AG04449 (cell line): ENCODE data around the gene PLA2G2D.

Experiments
- CTCF ChIA-PET: fragments of 350-600 bp; formaldehyde crosslinking; extraction: SDS; loops from one replicate; lab custom pipeline; 2021; ENCODE audit warnings: antibody characterized with exemption; lab: Yijun Ruan, JAX
- POLR2A ChIA-PET: fragments of 400-600, 350-600 bp; formaldehyde crosslinking; extraction: SDS; loops from one replicate; lab custom pipeline; 2020; ENCODE audit warnings: antibody characterized with exemption, inconsistent platforms; lab: Yijun Ruan, JAX
- DNase-seq: peaks from one replicate; pipeline ENCODE4 v3.0.0-alpha.2; 2010; ENCODE audit warnings: low read depth, low spot score
- H3K4me3 ChIP-seq: 2 replicates; pipeline ENCODE4 v1.5.1; 2011; ENCODE audit warnings: low read depth, mild to moderate bottlenecking, control low read depth, low read length
- TF ChIP-seq, protein P1 (sequence below): IDR thresholded peaks from one replicate; pipeline ENCODE4 v1.5.1; 2011; ENCODE audit warnings: mild to moderate bottlenecking, moderate library complexity, low read length, control low read depth, inconsistent platforms; ENCODE audit not compliant: insufficient read depth; ENCODE audit errors: missing control alignments

The PLA2G2D gene

DNA sequence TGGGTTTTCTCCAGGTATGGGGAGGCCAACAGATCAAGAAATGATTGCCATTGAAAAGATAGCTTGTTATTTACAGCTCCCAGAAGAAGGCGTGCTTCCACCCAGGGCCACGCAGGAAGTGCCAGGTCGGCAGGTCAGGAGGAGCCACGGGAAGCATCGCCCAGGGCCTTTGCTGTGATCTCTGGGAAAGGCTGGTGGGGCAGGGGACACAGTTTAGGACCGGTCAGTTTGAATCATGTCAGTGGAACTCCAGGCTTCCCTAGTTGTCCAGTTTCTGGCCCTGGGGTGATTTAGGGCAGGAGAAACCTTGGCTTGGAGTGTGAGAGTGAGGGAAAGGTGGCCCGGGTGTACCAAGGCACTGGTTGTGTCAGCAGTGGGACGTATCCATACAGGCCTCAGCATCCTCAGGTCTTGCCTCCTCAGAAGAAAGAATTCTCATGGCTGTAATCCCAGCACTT is 38.0 kb downstream of the PLA2G2D start:
- DNase-seq = no peak
- POLR2A ChIA-PET = no interaction called here
- CTCF ChIA-PET = interaction anchor here (1.2 kb wide), 1 partner anchor 19 kb away, joined by 3 read pairs; no protein-coding TSS in a partner anchor
- no peak overlapping the region for H3K4me3 ChIP-seq
- TF ChIP-seq, protein P1, sequence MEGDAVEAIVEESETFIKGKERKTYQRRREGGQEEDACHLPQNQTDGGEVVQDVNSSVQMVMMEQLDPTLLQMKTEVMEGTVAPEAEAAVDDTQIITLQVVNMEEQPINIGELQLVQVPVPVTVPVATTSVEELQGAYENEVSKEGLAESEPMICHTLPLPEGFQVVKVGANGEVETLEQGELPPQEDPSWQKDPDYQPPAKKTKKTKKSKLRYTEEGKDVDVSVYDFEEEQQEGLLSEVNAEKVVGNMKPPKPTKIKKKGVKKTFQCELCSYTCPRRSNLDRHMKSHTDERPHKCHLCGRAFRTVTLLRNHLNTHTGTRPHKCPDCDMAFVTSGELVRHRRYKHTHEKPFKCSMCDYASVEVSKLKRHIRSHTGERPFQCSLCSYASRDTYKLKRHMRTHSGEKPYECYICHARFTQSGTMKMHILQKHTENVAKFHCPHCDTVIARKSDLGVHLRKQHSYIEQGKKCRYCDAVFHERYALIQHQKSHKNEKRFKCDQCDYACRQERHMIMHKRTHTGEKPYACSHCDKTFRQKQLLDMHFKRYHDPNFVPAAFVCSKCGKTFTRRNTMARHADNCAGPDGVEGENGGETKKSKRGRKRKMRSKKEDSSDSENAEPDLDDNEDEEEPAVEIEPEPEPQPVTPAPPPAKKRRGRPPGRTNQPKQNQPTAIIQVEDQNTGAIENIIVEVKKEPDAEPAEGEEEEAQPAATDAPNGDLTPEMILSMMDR = no peak

DNA sequence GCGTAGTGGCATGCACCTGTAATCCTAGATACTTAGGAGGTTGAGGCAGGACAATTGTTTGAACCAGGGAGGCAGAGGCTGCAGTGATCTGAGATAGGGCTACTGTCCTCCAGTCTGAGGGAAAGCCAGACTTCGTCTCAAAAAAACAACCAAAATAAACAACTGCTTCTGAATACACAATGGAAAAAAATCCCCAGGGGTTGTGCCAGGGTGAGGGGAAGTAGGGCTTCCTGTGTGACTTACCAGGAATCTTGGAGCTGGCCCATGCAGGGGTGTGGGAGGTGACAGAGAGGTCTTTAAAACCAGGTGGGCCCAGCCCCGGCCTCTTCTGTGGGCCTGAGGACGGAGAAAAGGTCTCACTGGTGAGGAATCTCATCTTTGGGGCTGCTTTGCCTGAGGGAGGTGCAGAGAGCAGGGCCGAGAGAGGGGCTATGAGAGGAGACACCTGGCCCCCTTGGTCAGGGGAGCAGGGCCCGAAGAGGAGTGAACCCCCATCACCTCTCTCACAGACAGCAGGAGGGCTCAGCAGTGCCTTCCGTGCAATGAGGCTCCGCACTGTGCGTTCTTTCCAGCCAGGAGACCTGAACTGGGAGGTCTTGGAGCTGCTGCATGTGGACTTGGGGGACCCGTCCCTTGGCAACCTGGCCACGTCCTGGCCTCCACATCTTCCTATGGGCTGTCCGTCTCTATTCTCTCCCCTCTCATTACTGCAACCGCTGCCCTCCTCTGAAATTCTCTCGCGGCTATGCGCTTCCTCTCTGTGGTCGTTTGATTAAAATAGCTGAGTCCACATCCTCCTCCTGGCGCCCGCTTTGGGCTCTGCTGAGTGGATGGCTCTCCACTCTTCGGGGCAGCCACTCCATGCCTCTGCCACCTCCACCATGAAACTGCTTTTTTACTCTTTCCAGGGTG is 38.6 kb downstream of the PLA2G2D start:
- no peak overlapping the region for H3K4me3 ChIP-seq
- TF ChIP-seq, protein P1 = no peak
- POLR2A ChIA-PET = no interaction called here
- DNase-seq = no peak
- CTCF ChIA-PET = interaction anchor here (1.2 kb wide), 1 partner anchor 19 kb away, joined by 3 read pairs; no protein-coding TSS in a partner anchor

DNA sequence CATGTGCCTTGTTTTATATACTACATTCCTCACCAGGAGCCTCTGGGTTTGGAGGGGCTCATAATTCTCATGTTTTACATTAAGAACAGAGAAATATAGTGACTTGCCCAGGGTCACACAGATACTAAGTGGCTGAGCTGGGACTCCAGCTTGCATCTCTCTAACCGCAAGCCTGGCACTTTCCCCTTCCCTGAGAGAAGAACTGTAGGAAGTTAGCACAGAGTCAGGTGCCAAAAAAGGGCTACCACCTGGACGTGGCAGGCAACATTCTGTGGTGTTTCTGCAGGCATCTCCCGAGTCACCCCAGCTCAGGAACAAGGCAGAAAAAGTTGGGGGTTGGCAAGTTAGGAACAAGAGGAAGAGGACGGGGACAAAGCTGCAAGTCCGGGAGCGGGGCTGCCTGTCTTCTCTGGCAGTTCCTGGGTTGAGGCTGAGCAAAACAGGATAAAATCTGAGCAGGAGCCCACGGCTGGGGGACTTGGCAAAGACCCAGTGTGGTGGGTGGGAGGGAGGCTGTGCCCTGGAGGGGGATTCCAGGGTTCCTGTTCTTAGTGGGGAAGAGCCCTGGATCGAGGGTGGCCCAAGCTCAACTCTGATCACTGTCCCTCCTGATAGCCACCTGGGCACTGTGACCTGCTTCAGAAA is 39.6 kb downstream of the PLA2G2D start:
- ChIA-PET CTCF (interaction anchor here (1.4 kb wide), 1 partner anchor 17 kb away, joined by 3 read pairs; no protein-coding TSS in a partner anchor), POLR2A (interaction anchor here (0.6 kb wide), 1 partner anchor 164 kb away, joined by 3 read pairs; no protein-coding TSS in a partner anchor)
- no peak for DNase-seq

DNA sequence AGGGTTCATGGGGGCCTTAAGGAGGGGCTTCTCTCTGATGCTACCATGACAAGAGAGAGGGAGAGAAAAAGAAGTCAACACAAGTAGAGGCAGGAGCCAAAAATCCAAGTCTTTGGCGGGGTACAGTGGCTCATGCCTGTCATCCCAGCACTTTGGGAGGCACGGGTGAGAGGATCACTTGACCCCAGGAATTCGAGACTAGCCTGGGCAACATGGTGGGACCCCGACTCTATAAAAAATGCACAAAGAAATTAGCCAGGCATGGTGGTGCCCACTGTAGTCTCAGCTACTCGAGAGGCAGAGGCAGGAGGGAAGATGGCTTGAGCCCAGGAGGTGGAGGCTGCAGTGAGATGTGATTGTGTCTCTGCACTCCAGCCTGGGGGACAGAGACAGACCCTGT is 40.6 kb downstream of the PLA2G2D start:
- no peak for DNase-seq
- ChIA-PET POLR2A (interaction anchor here (0.6 kb wide), 1 partner anchor 163 kb away, joined by 3 read pairs; no protein-coding TSS in a partner anchor), CTCF (interaction anchor here (1.4 kb wide), 1 partner anchor 16 kb away, joined by 3 read pairs; no protein-coding TSS in a partner anchor)
- H3K4me3 ChIP-seq = no peak overlapping the region
- TF ChIP-seq, protein P1 = no peak

More for the DNA sequence above, 39.6 kb downstream of the PLA2G2D start:
- no peak overlapping the region for H3K4me3 ChIP-seq
- TF ChIP-seq, protein P1 = no peak

DNA sequence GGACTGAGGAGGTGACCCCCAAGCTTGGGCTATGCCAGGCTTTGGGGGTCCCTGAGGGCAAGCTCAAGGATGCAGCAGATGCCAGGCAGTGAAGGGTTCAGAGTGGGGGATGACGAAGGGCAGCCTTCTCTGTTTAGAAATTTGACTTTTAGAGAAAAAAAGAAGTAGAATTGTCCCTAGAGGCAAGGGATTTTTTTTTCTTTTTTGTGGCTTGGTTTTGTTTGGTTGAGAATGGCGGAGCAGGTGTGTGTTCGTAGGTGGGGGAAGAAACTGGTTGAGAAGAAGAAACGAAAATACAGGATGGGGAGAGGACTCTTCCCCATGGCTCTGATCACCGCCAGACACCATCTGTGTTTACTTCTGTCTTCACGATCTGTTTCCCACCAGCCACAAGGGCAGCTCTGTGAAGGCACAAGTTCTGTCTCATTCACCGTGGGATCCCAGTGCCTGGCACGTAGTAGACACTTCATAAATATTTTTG is 41.1 kb downstream of the PLA2G2D start:
- CTCF ChIA-PET = interaction anchor here (0.6 to 1.4 kb wide), 2 partner anchors 15 to 151 kb away, joined by 3 read pairs; no protein-coding TSS in a partner anchor

More for the DNA sequence above, 41.1 kb downstream of the PLA2G2D start:
- TF ChIP-seq, protein P1 = no peak
- DNase-seq = no peak
- POLR2A ChIA-PET = no interaction called here
- H3K4me3 ChIP-seq = no peak overlapping the region
